SK-N-SH (cell line): ENCODE results near the gene ABHD16A. TPM values are rescaled to one million over a fixed set of nuclear protein-coding genes. Genes with fewer than 3 reads are reported as not detected.

Experiments
- CTCF ChIA-PET: fragments of 300-600, 350-600 bp; formaldehyde crosslinking; extraction: SDS; loops from one replicate; lab custom pipeline; 2021; lab: Yijun Ruan, JAX
- POLR2A ChIA-PET: fragments of 350-600 bp; sonication (Branson Sonifier 250); formaldehyde crosslinking; extraction: SDS; loops from one replicate; lab custom pipeline; 2020; ENCODE audit warnings: antibody characterized with exemption, inconsistent platforms; lab: Yijun Ruan, JAX
- DNase-seq: peaks from one replicate; pipeline ENCODE4 v3.0.0; 2012
- H2AFZ ChIP-seq: fragments of 200-600 bp; sonication (generic); 2 replicates; pipeline ENCODE4 v1.8.1; 2016; ENCODE audit warnings: antibody characterized with exemption, mild to moderate bottlenecking, low read depth
- H3F3A ChIP-seq: fragments of 200-600 bp; sonication (generic); replicated peaks from 2 replicates; pipeline ENCODE3; 2016; ENCODE audit warnings: antibody characterized with exemption, mild to moderate bottlenecking; ENCODE audit not compliant: insufficient read depth
- H3K27ac ChIP-seq, 2 experiments: fragments of 200-500 bp in 1 of 2; fragments of 200-600 bp in 1 of 2; sonication (Bioruptor generic) in 1 of 2; sonication (generic), shearing (Covaris generic) in 1 of 2; 2 replicates each; pipeline versions ENCODE4 v1.5.1 to v1.6.1; 2014 to 2016; ENCODE audit warnings: low read depth in 2 of 2, inconsistent platforms in 1 of 2, low read length in 1 of 2, mild to moderate bottlenecking in 1 of 2, mixed read lengths in 1 of 2
- H3K27me3 ChIP-seq: fragments of 200-600 bp; sonication (generic), shearing (Covaris generic); 2 replicates; pipeline ENCODE4 v1.6.1; 2016; ENCODE audit warnings: mixed run types; ENCODE audit not compliant: insufficient read depth
- H3K36me3 ChIP-seq, 2 experiments: fragments of 200-500 bp in 1 of 2; fragments of 200-600 bp in 1 of 2; sonication (Bioruptor generic) in 1 of 2; sonication (generic) in 1 of 2; replicated peaks in 1 of 2; 2 replicates each; pipeline versions ENCODE3 to v1.5.1; 2014 to 2016; ENCODE audit warnings: low read length in 1 of 2, mild to moderate bottlenecking in 1 of 2; ENCODE audit not compliant: insufficient read depth in 2 of 2, control insufficient read depth in 1 of 2
- H3K4me1 ChIP-seq, 2 experiments: fragments of 200-500 bp in 1 of 2; fragments of 200-600 bp in 1 of 2; sonication (Bioruptor generic) in 1 of 2; sonication (generic), shearing (Covaris generic) in 1 of 2; 2 replicates each; pipeline versions ENCODE4 v1.5.1 to v1.6.1; 2014 to 2016; ENCODE audit warnings: low read depth in 1 of 2, low read length in 1 of 2, mixed run types in 1 of 2; ENCODE audit not compliant: insufficient read depth in 2 of 2, control insufficient read depth in 1 of 2
- H3K4me2 ChIP-seq: fragments of 200-600 bp; sonication (generic), shearing (Covaris generic); 2 replicates; pipeline ENCODE4 v1.6.1; 2017; ENCODE audit warnings: mixed run types
- H3K4me3 ChIP-seq, 2 experiments: fragments of 200-500 bp in 1 of 2; fragments of 200-600 bp in 1 of 2; sonication (Bioruptor generic) in 1 of 2; sonication (generic), shearing (Covaris generic) in 1 of 2; 2 replicates each; pipeline versions ENCODE4 v1.5.1 to v1.8.1; 2014 to 2016; ENCODE audit warnings: low read depth in 2 of 2, inconsistent platforms in 1 of 2, low read length in 1 of 2, mild to moderate bottlenecking in 1 of 2, mixed read lengths in 1 of 2, moderate library complexity in 1 of 2
- H3K79me2 ChIP-seq: fragments of 200-600 bp; sonication (generic); 2 replicates; pipeline ENCODE4 v1.8.1; 2017; ENCODE audit warnings: mild to moderate bottlenecking; ENCODE audit not compliant: insufficient read depth
- H3K9ac ChIP-seq: fragments of 200-600 bp; sonication (generic); 2 replicates; pipeline ENCODE4 v1.6.1; 2017; ENCODE audit warnings: mixed run types
- H3K9me2 ChIP-seq: fragments of 200-600 bp; sonication (generic); 2 replicates; pipeline ENCODE4 v1.6.1; 2017; ENCODE audit warnings: mixed run types
- H3K9me3 ChIP-seq: fragments of 200-600 bp; sonication (generic); 2 replicates; pipeline ENCODE4 v1.6.1; 2017; ENCODE audit warnings: mixed run types, mild to moderate bottlenecking, moderate library complexity
- H4K20me1 ChIP-seq: fragments of 200-600 bp; sonication (generic); 2 replicates; pipeline ENCODE4 v1.6.1; 2017; ENCODE audit warnings: mild to moderate bottlenecking, mixed run types; ENCODE audit not compliant: insufficient read depth
- ELF1 ChIP-seq: IDR thresholded peaks from 2 replicates; pipeline ENCODE4 v1.4.0; 2012
- IRF3 ChIP-seq: fragments of 150-350 bp; IDR thresholded peaks from 2 replicates; pipeline ENCODE4 v1.6.1; 2016; ENCODE audit warnings: mild to moderate bottlenecking, low read depth, low read length
- NRF1 ChIP-seq: IDR thresholded peaks from 2 replicates; pipeline ENCODE4 v1.6.1; 2012; ENCODE audit warnings: low read depth, mild to moderate bottlenecking, low read length
- RXRA ChIP-seq: IDR thresholded peaks from 2 replicates; pipeline ENCODE4 v1.4.0; 2012; ENCODE audit warnings: low read depth, mild to moderate bottlenecking, borderline replicate concordance
- SIN3A ChIP-seq: IDR thresholded peaks from 2 replicates; pipeline ENCODE4 v1.6.1; 2012; ENCODE audit warnings: low read depth, mild to moderate bottlenecking, low read length, moderate library complexity, borderline replicate concordance
- TCF12 ChIP-seq: IDR thresholded peaks from 2 replicates; pipeline ENCODE4 v1.4.0; 2012
- TEAD4 ChIP-seq: IDR thresholded peaks from 2 replicates; pipeline ENCODE4 v1.4.0; 2012; ENCODE audit warnings: mild to moderate bottlenecking, borderline replicate concordance; ENCODE audit not compliant: insufficient read depth
- WGBS: methylation state at CpG from one replicate; pipeline ENCODE4 v1.1.6; 2017; ENCODE audit warnings: low lambda C conversion rate; 5-methylcytosine and 5-hydroxymethylcytosine counted together
- polyA plus RNA-seq, 3 experiments: library from polyadenylated mRNA; depleted of rRNA; stranded (reverse); fragments of >200 nt; gene quantifications; 2 replicates each; pipeline ENCODE4 v1.2.3, GENCODE V29; 2012
- TF ChIP-seq, protein P1 (sequence below): fragments of 200-600 bp; sonication (generic); IDR thresholded peaks from 2 replicates; pipeline ENCODE4 v1.6.1; 2017; ENCODE audit warnings: antibody characterized with exemption, mild to moderate bottlenecking, moderate library complexity

Gene ABHD16A
- polyA plus RNA-seq, 1 of the 3 experiments (the other 2 are of a cell fraction), result 49.3 TPM

GRCh38 chr6:31690231-31691077 is 12.7 kb downstream of the ABHD16A start (continued):
- TF ChIP-seq, protein P1, sequence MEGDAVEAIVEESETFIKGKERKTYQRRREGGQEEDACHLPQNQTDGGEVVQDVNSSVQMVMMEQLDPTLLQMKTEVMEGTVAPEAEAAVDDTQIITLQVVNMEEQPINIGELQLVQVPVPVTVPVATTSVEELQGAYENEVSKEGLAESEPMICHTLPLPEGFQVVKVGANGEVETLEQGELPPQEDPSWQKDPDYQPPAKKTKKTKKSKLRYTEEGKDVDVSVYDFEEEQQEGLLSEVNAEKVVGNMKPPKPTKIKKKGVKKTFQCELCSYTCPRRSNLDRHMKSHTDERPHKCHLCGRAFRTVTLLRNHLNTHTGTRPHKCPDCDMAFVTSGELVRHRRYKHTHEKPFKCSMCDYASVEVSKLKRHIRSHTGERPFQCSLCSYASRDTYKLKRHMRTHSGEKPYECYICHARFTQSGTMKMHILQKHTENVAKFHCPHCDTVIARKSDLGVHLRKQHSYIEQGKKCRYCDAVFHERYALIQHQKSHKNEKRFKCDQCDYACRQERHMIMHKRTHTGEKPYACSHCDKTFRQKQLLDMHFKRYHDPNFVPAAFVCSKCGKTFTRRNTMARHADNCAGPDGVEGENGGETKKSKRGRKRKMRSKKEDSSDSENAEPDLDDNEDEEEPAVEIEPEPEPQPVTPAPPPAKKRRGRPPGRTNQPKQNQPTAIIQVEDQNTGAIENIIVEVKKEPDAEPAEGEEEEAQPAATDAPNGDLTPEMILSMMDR, result no peak

DNA sequence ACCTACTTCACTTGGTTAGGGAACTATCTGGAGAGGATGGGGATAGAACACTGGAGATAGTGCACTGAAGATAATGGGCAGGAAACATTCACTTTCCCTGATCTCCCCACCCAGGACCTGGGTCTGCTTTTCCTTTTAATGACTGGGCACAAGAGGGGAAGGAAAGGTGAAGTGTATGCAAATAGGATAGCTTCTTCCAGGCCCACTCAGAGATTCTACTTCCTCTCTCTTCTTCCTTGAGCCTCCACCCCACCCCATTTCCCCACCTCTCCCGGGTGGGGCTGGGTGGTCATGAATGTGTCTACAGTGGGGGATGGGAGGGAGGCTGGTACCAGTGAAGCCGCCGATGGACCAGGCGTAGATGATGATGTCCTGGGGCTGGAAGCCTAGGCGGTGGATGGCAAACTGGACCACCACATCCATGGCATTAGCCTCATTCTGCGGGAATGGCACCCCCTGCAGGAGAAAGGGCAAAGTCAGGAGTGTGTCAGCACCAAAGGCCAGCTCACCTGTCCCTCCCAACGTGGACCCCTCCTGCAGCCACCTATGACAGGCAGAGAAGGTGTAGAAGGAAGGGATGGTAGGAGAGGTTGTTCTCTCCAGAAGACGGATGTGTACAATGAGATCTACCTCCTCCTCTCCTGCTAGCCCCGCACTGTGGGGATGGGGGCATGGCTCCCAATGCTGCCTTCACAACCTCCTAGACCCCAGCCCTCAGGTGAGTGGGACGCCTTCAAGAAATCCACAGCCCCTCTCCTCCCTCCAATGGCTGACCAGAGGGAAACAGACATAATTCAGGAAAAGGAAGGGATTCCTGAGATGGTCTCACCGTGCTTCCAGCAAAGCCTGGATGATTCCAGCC is 13.6 kb downstream of the ABHD16A start:
- Histone ChIP-seq H4K20me1 (no peaks in the 10 kb centered on the region), H3K27me3 (no peaks in the 10 kb centered on the region), H3K4me3 (no peak overlapping the region), H2AFZ (no peak overlapping the region), H3K4me2 (no peak overlapping the region), H3K9ac (no peak overlapping the region), H3K9me2 (no peaks in the 10 kb centered on the region), H3K36me3 (peaks cover 10 to 50% of the 10 kb centered on the region in 2 experiments), H3F3A (no peaks in the 10 kb centered on the region), H3K9me3 (no peaks in the 10 kb centered on the region), H3K27ac (no peak overlapping the region), H3K79me2 (no peaks in the 10 kb centered on the region), H3K4me1 (no peaks in the 10 kb centered on the region)
- DNase-seq, result peak; percentile 43
- 69% methylated on average over 8 of the region's 11 CpGs for WGBS
- ChIA-PET POLR2A (no interaction called here), CTCF (interaction anchor here (0.7 to 4.5 kb wide), 10 partner anchors 9 to 147 kb away, joined by 3 to 29 read pairs (median 4); partner anchors contain the start of genes LY6G5C and VARS1)
- TF ChIP-seq TEAD4 (no peak), RXRA (no peak), IRF3 (no peak), SIN3A (no peak), ELF1 (no peak), TCF12 (no peak), NRF1 (no peak)
- TF ChIP-seq, protein P1, result peak; percentile 61
